K562 (cell line): Measurements from ENCODE around the gene MRPL54. TPM values are rescaled to one million over a fixed set of nuclear protein-coding genes. Genes with fewer than 3 reads are reported as not detected.

Source experiments
- CHD4 ChIP-seq: fragments of 200-600 bp; sonication (generic); IDR thresholded peaks from 3 replicates; pipeline ENCODE4 v1.6.1; 2012; ENCODE audit warnings: low read depth, mild to moderate bottlenecking, mixed read lengths, low read length, inconsistent platforms; ENCODE audit not compliant: insufficient read depth, insufficient replicate concordance, poor library complexity, severe bottlenecking
- HIVEP1 ChIP-seq: fragments of 250-450 bp; sonication (Bioruptor Pico); IDR thresholded peaks from 2 replicates; pipeline ENCODE4 v1.4.0; 2020; ENCODE audit warnings: mild to moderate bottlenecking
- IFI16 ChIP-seq: fragments of 250-450 bp; sonication (Bioruptor Pico); IDR thresholded peaks from 2 replicates; pipeline ENCODE4 v2.1.2; 2022; ENCODE audit warnings: mild to moderate bottlenecking, inconsistent platforms
- KLF13 ChIP-seq: fragments of 450-650 bp; IDR thresholded peaks from 2 replicates; pipeline ENCODE4 v1.6.1; 2016; ENCODE audit warnings: missing genetic modification characterization, low read depth, mild to moderate bottlenecking, missing compliant biosample characterization, moderate library complexity, borderline replicate concordance
- MTF1 ChIP-seq: fragments of 250-450 bp; sonication (Bioruptor Pico); IDR thresholded peaks from 2 replicates; pipeline ENCODE4 v1.9.0; 2021; ENCODE audit warnings: moderate library complexity, mild to moderate bottlenecking, inconsistent platforms, borderline replicate concordance
- MYC ChIP-seq, 2 experiments: fragments of 250-450 bp in 1 of 2; sonication (Bioruptor Pico) in 1 of 2; IDR thresholded peaks; 2 replicates each; pipeline versions ENCODE4 v1.5.1 to v1.6.1; 2012 to 2021; ENCODE audit warnings: low read depth in 2 of 2, borderline replicate concordance in 1 of 2, improper control_type of control experiment in 1 of 2, low read length in 1 of 2, mild to moderate bottlenecking in 1 of 2, moderate library complexity in 1 of 2
- NFATC3 ChIP-seq: fragments of 450-650 bp; IDR thresholded peaks from 2 replicates; pipeline ENCODE4 v1.6.1; 2017; ENCODE audit warnings: mild to moderate bottlenecking
- PRPF4 ChIP-seq: fragments of 200-400 bp; formaldehyde crosslinking; IDR thresholded peaks from one replicate; pipeline ENCODE4 v1.6.1; 2017; ENCODE audit warnings: low read length, low read depth, mild to moderate bottlenecking; ENCODE audit not compliant: insufficient read depth, poor library complexity, severe bottlenecking
- TEAD1 ChIP-seq, 2 experiments: fragments of 450-650 bp in 1 of 2; sonication (generic) in 1 of 2; formaldehyde crosslinking; IDR thresholded peaks; 2 replicates each; pipeline versions ENCODE4 v1.4.0 to v1.8.0; 2020 to 2022; ENCODE audit warnings: mild to moderate bottlenecking in 2 of 2, missing genetic modification reagents in 1 of 2
- ZBTB12 ChIP-seq: fragments of 250-450 bp; sonication (Bioruptor Pico); IDR thresholded peaks from 2 replicates; pipeline ENCODE4 v1.4.0; 2020
- ZBTB17 ChIP-seq: fragments of 450-650 bp; formaldehyde crosslinking; IDR thresholded peaks from 2 replicates; pipeline ENCODE4 v1.4.0; 2020; ENCODE audit warnings: mild to moderate bottlenecking
- ZBTB40 ChIP-seq, 2 experiments: fragments of 450-650 bp in 1 of 2; sonication (generic) in 1 of 2; formaldehyde crosslinking in 1 of 2; IDR thresholded peaks; 2 replicates each; pipeline versions ENCODE4 v1.7.1 to v1.9.0; 2016 to 2022; ENCODE audit warnings: inconsistent platforms in 1 of 2, mild to moderate bottlenecking in 1 of 2, missing genetic modification reagents in 1 of 2
- ZNF224 ChIP-seq: sonication (generic); formaldehyde crosslinking; IDR thresholded peaks from 2 replicates; pipeline ENCODE4 v1.8.0; 2022; ENCODE audit warnings: mild to moderate bottlenecking, missing genetic modification reagents
- ZNF551 ChIP-seq: fragments of 250-450 bp; sonication (Bioruptor Pico); IDR thresholded peaks from 2 replicates; pipeline ENCODE4 v1.5.0; 2021; ENCODE audit warnings: mild to moderate bottlenecking, moderate library complexity
- ZNF583 ChIP-seq: fragments of 250-450 bp; sonication (Bioruptor Pico); IDR thresholded peaks from 2 replicates; pipeline ENCODE4 v1.4.0; 2020
- ZNF830 ChIP-seq: fragments of 250-450 bp; sonication (Bioruptor Pico); IDR thresholded peaks from 2 replicates; pipeline ENCODE4 v1.5.0; 2021; ENCODE audit warnings: mild to moderate bottlenecking
- polyA plus RNA-seq, 8 experiments: library from polyadenylated mRNA; depleted of rRNA in 4 of 8; stranded (reverse) in 5 of 8; unstranded in 3 of 8; fragments of >200 nt; fragmentation: Nextera tagmentation in 2 of 8; fragmentation: Illumina TruSeq in 1 of 8; extraction: Ambion mirVana in 2 of 8; extraction: Trizol in 1 of 8; gene quantifications; 2 replicates each; pipeline versions ENCODE4 v1.2.1 to v1.2.3, GENCODE V29; 2011 to 2014; ENCODE audit warnings: inconsistent platforms in 1 of 8, missing spikeins in 1 of 8
- total RNA-seq, 7 experiments: library from RNA; depleted of rRNA in 6 of 7; stranded (reverse); fragments of >200 nt in 6 of 7; fragmentation: Illumina TruSeq in 2 of 7; extraction: Trizol in 2 of 7; gene quantifications; 2 replicates each; pipeline versions ENCODE4 v1.2.1 to v1.2.3, GENCODE V29; 2011 to 2021; ENCODE audit warnings: low replicate concordance in 1 of 7
- TF ChIP-seq, protein P1 (sequence below): fragments of 450-650 bp; formaldehyde crosslinking; IDR thresholded peaks from 2 replicates; pipeline ENCODE4 v1.4.0; 2022; ENCODE audit warnings: mild to moderate bottlenecking, moderate library complexity

MRPL54 gene
- total and polyA plus RNA-seq, 9 of the 15 experiments (the other 6 are each of a cell fraction or from before 2014, with no cell fraction given), result 3.5 to 120 (median 56.9) TPM

- TF ChIP-seq TEAD1 (CRISPR knock-in tag; IDR thresholded peaks at IDR 0.05) (no peak), ZBTB12 (CRISPR knock-in tag) (no peak), KLF13 (tag) (no peak), ZBTB17 (CRISPR knock-in tag) (no peak), HIVEP1 (CRISPR knock-in tag) (no peak), MYC (IDR thresholded peaks at IDR 0.05; ENCODE audit: low read depth, low read length) (no peak), MYC (CRISPR knock-in tag; IDR thresholded peaks at IDR 0.05; ENCODE audit: borderline replicate concordance, low read depth) (no peak), ZNF830 (CRISPR knock-in tag) (no peak), ZNF551 (CRISPR knock-in tag) (no peak), IFI16 (no peak), CHD4 (peak; percentile 71), MTF1 (CRISPR knock-in tag) (no peak), ZNF224 (CRISPR knock-in tag) (no peak), PRPF4 (no peak), NFATC3 (no peak), ZNF583 (no peak), ZBTB40 (IDR thresholded peaks at IDR 0.05) (no peak), ZBTB40 (CRISPR knock-in tag; IDR thresholded peaks at IDR 0.05) (no peak)
- TF ChIP-seq, protein P1, sequence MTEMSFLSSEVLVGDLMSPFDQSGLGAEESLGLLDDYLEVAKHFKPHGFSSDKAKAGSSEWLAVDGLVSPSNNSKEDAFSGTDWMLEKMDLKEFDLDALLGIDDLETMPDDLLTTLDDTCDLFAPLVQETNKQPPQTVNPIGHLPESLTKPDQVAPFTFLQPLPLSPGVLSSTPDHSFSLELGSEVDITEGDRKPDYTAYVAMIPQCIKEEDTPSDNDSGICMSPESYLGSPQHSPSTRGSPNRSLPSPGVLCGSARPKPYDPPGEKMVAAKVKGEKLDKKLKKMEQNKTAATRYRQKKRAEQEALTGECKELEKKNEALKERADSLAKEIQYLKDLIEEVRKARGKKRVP (CRISPR knock-in tag), result no peak
These were observed 46.3 kb upstream of the MRPL54 start (continued) for GRCh38 chr19:3716147-3716668.
